ENCODE results near the gene MPP3.
"Not testable (repeated sequence)": the region's sequence is repeated elsewhere in the genome, so short reads cannot be mapped to it uniquely, and the experiment has no call there.

MPP3 gene

DNA sequence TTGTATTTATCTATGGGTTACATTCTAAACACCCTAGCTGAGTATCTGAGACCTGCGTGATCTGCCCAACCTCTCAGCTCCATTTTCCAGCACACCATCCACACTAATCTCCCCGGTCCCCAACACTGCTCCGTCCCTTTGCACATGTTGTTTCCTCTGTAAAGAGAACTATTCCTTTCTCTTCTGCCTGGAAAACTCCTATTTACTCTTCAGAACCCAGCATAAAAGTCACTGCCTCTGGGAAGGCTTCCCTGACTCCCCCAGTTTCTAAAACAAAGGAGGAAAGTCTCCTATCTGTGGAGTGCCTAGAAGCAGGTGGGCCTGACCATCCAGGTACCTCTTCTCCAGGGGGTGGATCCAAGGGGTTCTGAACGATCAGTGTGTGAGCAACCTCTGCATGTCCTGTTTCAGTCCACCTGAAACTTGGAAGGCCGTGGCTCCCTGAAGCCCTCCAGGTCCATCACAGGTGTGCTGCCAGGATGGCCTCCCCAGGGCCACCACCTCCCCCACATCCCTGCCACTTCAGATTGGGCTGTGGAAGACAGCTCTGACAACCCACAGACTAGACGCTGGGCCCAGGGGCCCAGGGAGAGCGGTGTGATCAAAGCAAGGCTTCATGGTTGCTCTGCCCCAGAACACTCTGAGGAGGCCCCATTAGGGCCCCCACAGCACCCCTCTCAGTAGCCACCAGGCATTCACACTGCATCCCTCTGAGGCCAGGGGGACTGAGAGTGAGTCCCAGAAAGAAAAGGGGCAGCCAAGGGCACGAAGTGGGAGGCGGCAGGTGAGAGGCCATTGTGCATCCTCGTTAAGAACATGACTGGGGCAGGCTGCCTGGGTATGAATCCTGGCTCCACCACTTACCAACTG, 20.3 kb downstream of the MPP3 start:
- DNase-seq (ENCODE audit: low read depth in 4 of 4, low spot score in 1 of 4): no peak

DNA sequence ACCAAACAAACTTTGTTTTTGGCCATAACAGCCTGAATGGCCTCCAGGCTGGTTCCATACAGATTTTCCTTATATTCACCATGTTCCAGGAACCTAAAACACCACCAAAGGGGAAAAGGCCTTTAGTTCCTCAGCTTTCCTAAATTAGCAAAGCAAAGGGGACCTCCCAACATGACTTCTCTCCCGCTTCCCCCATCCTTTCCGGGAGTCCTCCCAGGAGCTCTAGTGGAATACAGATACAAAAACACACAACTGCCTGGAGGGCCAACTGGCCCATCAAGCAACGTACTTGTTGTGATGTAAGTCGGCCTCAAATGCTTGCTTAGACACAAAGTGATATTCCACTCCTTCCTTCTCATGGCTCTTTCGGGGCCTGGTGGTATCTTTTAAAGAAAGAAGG, 22.1 kb downstream of the MPP3 start:
- DNase-seq (ENCODE audit: low read depth in 4 of 4, low spot score in 1 of 4): no peak

DNA sequence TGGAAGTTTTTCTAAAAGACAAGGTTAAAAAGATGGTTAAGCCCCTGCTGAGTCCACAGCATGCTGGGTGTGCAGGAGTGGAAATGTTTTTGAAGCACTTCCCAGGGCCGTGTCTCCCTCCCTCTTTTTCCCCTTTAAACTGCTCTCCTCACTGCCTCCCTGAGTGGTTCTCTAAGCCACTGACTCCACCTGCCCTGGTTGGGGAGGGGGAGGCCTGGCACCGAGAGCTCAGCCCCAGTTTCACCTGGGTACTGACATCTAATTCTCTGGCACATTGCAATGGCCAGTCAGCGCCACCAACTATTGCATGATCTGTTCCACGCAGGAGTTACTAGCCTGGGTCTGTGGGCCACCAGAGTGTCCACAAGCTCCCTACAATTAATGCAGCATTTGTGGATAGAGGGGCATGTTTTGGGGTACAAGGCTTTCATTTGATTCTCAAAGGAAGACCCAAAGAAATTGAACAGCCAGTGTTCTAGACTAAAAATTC, 22.7 kb downstream of the MPP3 start:
- DNase-seq (ENCODE audit: low read depth in 4 of 4, low spot score in 1 of 4): no peak

DNA sequence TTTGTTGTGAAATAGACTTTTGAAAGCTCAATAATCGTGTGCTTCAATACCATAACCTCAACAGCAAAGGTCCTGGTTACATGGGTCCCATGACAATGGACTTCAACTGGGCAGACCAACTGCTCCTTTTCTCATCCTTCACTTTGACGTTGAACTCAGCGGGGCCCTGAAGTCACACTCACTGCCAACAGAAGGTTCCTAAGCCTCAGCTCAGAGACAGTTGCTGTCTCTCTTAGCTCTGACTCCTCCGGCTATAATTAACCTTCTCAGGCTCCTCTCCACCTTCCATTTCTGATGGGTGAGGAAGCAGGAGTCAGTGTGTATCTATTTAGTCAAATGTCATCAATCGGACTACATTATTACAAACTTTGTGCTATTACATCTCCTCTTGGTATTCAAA, 23.8 kb downstream of the MPP3 start:
- DNase-seq (ENCODE audit: low read depth in 4 of 4, low spot score in 1 of 4): no peak

DNA sequence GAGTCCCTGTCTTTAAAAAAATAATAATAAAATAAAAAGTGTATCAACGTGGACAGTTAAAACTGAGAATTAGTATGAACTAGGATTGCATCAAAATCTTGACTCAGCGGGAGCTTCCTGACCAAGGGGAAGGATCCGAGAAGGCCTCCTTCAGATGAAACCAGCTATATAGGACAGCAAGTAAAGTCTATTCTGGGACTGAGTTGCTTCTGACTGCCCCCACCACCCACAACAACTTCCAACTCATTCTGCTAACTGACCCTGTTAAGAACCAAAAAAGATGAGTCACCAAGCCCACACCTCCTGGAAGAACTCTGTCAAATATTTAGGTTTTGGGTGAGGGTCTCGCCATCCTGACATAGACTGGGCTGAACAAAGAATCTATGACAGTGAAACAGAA, 24.9 kb downstream of the MPP3 start:
- no peak for DNase-seq (ENCODE audit: low read depth in 4 of 4, low spot score in 1 of 4)

DNA sequence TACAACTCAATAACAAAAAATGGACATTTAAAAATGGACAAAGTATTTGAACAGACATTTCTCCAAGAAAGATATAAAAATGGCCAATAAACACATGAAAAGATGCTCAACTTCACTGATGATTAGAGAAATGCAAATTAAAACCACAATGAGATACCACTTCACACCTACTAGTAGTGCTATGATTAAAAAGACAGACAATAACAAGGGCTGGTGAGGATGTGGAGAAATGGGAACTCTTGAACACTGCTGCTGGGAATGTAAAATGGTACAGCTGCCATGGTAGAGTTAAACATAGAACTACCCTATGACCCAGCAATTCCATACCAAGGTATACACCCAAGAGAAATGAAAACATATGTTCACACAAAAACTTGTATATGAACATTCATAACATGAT, 27.8 kb downstream of the MPP3 start:
- DNase-seq (ENCODE audit: low read depth in 4 of 4, low spot score in 1 of 4): no peak

DNA sequence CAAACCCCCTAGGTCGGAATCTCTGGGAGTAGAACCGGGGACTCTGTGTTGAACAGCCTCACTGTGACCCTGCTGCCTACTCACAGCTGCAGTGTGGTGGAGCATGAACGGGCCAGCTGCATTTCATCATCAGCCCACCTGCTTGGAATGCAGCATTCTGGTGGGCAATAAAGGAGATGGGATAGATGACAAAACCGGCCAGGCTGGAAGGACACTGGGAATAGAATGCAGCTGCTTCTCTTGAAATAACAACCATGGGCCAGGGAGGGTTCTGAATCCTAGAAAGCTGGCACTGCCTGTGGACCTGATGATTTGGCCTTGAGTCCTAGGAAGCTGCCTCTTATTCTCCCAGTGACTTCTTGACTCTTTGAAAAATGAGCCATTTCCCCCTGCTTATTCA, 29.2 kb downstream of the MPP3 start:
- DNase-seq (ENCODE audit: low read depth in 4 of 4, low spot score in 1 of 4): no peak

DNA sequence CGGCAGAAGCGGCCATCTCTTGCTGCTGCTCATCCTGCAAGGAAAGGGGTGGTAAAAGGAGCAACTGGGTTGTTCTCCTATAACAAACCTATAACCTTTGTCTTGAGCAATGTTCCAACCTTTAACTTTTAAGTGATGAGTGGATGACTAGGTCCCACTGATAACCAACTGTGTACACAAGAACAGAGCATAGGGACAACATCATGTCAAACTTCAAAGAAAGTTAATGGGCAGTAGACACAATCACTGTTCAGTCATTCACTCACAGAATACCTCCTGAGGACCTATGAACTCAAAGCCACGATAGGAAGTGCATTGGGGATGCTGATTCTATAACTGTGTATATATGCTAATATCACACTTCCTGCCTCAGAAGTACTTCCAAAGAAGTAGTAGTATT, 31.1 kb downstream of the MPP3 start:
- no peak for DNase-seq (ENCODE audit: low read depth in 4 of 4, low spot score in 1 of 4)

DNA sequence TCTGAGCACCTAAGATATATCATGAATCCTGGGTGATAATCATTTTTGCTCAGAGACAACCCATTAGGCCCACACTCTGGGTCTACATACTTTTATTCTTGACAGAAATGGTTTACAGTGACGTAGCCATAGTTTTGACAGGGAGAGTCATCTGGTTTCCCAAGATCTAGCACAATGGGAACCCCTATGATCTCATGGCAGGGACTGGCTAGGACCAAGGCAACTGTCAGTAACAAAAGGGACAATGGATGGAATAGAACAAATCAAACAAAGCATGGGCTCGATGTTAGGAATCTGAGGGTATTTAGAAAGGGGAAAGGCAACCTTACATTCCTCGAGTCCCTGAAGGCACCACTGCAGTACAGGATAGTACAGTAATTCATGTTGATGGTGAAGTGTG, 32.2 kb downstream of the MPP3 start:
- no peak for DNase-seq (ENCODE audit: low read depth in 4 of 4, low spot score in 1 of 4)

DNA sequence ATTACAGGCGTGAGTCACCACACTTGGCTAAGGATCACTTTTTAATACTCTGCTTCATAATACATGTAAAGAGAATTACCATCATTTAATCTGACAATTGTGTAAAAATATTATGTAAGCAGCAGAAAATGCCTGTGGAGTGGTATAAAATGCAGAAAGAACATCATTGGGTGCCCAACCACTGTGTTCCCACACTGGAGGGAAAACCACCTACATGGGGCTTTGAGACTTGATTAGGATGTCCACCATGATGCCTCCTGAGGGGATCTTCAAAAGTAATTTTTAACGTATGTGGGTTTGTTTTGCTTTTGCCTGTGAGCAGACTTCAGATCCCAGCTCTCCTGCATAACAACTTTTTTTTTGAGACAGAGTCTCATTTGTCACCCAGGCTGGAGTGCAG, 33.9 kb downstream of the MPP3 start:
- DNase-seq (ENCODE audit: low read depth in 4 of 4, low spot score in 1 of 4): no peak

DNA sequence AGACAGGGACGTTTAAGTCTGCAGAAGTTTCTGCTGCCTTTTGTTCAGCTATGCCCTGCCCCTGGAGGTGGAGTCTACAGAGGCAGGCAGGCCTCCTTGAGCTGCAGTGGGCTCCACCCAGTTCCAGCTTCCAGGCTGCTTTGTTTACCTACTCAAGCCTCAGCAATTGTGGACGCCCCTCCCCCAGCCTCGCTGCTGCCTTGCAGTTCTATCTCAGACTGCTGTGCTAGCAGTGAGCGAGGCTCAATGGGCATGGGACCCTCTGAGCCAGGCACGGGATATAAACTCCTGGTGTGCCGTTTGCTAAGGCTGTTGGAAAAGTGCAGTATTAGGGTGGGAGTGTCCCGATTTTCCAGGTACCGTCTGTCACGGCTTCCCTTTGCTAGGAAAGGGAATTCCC, 34.9 kb downstream of the MPP3 start:
- DNase-seq (ENCODE audit: low read depth in 4 of 4, low spot score in 1 of 4): not testable (repeated sequence)

DNA sequence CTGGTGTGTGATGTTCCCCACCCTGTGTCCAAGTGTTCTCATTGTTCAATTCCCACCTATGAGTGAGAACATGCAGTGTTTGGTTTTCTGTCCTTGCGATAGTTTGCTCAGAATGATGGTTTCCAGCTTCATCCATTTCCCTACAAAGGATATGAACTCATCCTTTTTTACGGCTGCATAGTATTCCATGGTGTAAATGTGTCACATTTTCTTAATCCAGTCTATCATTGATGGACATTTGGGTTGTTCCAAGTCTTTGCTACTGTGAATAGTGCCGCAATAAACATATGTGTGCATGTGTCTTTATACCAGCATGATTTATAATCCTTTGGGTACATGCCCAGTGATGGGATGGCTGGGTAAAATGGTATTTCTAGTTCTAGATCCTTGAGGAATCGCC, 40.3 kb downstream of the MPP3 start:
- not testable (repeated sequence) for DNase-seq (ENCODE audit: low read depth in 4 of 4, low spot score in 1 of 4)

DNA sequence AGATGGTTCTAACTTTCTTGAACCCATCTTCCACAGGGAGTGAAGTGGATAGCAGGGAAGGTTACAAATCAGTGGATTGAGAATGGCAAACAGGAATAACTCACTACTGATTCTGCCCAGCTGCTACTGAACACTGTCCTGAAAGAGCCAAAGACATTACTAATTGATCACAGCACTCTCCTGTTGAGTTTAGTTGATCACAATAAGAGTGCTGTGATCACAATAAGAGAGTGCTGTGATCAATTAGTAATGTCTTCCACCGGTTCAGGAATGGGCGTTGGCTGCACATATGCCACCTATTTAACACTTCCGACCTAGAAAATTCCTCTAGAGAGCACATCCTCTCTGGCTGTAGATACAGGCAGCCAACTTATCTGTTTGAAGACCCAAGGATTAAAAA, 41.4 kb downstream of the MPP3 start:
- DNase-seq (ENCODE audit: low read depth in 4 of 4, low spot score in 1 of 4): no peak

DNA sequence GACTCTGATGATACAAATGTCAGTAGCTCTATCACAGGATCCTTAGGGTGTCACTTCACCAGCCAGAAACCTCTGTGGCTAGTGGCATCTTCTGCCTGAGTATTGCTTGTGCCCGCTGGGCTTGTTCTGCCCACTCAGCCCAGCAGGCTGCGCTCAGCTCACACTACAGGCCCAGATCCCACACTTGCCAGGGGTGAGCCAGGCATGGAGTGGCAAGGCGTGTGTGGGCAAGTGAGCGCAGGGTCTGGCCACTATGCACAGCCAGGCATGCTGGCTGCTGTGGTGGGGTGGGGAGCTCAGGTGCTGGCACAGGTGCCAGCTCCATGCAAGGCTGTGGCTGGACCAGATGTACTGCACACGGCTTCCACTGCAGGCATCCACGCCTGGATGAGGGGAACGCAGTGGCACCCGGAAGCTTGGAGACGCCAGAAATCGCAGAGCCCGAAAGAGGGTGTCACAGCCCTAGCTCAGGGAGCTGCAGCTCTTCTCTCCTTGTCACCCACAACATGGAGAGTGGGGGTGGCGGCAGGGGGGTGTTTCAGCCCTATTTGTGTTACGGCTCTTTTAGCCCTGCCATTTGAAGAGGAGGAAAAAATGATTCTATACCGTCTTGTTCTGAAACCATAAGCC, 42.5 kb downstream of the MPP3 start:
- DNase-seq (ENCODE audit: low read depth in 4 of 4, low spot score in 1 of 4): no peak

DNA sequence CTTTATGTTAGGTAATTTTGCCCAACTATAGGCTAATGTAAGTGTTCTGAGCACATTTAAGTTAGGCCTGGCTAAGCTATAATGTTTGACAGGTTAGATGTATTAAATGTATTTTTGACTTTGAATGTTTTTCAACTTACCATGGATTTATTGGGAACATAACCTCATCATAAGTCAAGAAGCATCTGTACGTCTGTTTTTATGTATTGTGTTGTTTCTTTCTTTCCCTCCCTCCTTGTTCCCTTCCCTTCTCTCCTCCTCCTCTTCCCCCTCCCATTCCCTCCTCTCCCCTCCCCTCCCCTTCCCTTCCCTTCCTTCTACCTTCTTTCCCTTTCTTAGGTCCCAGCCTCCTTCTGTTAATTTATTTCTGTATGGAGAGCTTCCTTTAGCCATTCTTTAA, 43.5 kb downstream of the MPP3 start:
- no peak for DNase-seq (ENCODE audit: low read depth in 4 of 4, low spot score in 1 of 4)

DNA sequence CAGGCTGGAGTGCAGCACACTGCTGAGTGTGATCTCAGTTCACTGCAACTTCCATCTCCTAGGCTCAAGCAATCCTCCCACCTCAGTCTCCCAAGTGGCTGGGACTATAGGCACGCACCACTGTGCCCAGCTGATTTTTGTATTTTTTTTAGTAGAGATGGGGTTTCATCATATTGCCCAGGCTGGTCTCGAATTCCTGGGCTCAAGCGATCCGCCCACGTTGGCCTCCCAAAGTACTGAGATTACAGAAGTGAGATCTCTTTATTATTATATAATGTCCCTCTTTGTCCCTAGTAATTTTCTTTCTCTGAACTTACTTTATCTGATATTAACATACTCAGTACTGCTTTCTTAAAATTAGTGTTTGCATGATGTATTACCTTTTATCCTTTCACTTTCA, 44.4 kb downstream of the MPP3 start:
- DNase-seq (ENCODE audit: low read depth in 4 of 4, low spot score in 1 of 4): no peak

DNA sequence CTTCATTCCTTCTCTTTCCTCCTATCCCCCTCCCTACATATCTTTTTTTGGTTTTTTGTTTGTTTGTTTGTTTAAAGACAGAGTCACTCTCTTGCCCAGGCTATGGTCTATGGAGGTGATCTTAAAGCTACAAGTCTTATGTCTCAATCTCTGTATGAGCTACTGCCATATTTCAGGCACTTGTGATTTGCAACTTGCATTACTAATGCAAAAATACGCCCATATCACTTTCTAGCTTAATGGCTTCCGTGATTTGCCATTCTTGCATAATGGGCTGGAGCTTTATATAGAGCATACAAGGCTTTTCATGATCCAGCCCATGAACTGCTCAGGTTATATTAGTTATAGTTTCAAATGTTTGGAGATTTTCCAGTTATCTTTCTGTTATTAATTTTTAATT, 45.2 kb downstream of the MPP3 start:
- DNase-seq (ENCODE audit: low read depth in 4 of 4, low spot score in 1 of 4): no peak

DNA sequence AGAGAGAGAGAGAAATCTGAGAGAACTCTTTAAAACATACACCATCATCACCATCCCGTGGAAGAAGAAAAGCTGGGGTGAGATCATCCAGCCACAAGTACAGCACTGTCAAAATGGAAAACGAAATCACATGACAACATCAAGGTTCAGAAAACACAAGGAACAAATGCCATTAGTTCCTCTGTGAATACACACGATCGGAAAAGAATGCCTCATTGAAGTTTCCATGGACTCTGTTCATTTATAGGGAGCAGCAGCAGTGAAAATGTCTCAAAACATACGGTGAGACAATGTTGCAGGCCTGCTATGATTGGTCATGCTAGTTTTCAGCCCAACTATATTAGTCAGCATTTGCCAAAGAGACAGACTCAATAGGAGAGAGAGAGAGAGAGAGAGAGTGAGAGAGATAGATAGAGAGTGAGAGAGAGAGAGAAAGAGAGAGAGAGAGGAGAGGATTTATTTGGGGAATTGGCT, 48.3 kb downstream of the MPP3 start:
- no peak for DNase-seq (ENCODE audit: low read depth in 4 of 4, low spot score in 1 of 4)

DNA sequence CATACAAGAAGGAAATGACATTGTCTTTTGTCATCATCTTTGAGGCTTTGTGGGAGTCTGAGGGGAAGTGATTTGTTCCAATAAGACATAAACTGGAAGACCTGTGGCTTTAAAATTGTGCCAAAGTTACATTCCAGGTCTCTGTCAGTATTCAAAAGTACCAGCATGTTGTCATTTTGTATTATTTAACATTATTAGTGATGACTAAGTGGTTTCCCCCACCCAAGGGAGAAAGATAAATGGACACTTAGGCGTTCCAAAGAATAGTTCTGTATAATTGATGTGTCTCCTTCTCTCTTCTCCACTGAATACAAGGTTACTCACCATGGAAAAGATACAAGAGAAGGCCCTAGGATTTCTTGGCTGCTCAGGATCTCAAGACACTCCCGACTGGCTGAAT, 48.9 kb downstream of the MPP3 start:
- no peak for DNase-seq (ENCODE audit: low read depth in 4 of 4, low spot score in 1 of 4)

DNA sequence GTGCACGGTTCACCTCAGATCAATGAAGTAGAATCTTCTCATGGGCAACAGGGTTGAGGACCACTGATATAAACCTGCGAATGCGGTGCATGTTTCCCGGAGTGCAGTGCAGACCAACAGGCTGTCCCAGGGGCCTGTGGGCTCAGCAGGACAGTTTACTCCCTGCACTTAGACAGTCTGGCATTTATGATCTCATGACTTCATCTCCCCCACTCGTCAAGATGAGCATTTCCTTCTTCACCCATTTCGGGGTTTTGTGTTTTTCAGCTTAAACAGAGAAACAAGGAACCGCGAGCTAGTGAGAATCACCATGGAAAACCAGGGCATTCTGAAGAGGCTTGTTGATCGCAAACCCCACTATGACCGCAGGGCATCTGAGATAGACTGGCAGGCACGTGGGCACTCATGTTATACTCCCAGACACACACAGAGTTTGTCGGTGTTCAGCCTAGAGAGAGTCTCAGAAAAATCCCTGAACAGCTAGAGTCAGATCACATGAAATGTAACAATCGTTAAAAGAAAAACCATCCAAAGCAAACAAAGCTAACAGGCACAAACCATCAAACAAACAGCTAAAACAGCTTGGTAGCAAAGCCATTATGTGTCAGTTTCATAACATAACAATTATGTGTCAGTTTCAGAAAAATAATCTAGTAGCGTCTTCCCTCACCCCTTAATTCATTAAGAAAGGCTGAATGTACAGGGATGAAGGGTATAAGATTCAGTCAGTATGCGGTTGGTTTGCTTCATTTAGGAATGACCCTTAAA, 49.8 kb downstream of the MPP3 start:
- no peak for DNase-seq (ENCODE audit: low read depth in 4 of 4, low spot score in 1 of 4)

DNA sequence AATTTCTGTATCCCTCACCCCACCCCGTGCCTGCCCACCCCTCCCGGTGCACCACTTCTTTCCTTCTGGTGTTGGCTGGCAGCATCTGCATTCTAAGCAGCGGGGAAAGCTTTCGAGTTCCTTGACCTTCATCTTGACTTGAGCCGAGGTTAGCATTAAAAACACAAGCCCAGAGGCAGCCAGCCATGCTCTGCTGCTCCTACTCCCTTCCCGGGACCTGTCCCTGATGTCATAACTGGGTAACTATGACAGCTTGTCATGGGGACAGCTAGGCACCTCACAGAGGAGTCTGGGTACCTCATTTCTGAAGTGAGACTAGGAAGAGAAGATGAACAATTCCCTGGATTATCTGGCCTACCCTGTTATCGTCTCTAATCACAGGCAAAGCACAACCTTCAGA, 52.8 kb downstream of the MPP3 start, which contains the start of gene CFAP97D1:
TSS of gene CFAP97D1 (plus strand) at position 301 of the 400 bp plus-strand sequence. CDS start at position 329, 28 bp downstream.
- DNase-seq (ENCODE audit: low read depth in 4 of 4, low spot score in 1 of 4): no peak
